ENCODE data around the gene CHRNA1. TPM values are rescaled to one million over a fixed set of nuclear protein-coding genes. Genes with fewer than 3 reads are reported as not detected.

CHRNA1 gene
- total RNA-seq, 1 experiment from 2014 or later, result not detected

GRCh38 chr2:174788291-174788929 is 24.1 kb upstream of the CHRNA1 start:
- POLR2A ChIA-PET, result interaction anchor here (0.6 kb wide), 5 partner anchors 25 to 286 kb away, joined by 3 to 5 read pairs (median 4); no protein-coding TSS in a partner anchor
- no peak overlapping the region; the same call in 1 of the 2 replicates for H3K27ac ChIP-seq (ENCODE audit: low read depth, low read length)
- intact Hi-C loops (cut with micrococcal nuclease), result no loop called here

More at GRCh38 chr2:174788291-174788929, 24.1 kb upstream of the CHRNA1 start:
- peak; percentile 23 for DNase-seq (ENCODE audit: low read depth, low spot score)
- Histone ChIP-seq H3K9me2 (ENCODE audit: insufficient read depth) (no peaks in the 10 kb centered on the region), H3K36me3 (ENCODE audit: control insufficient read depth in 1 of 2, insufficient read depth in 2 of 2, low read length in 2 of 2) (no peaks in the 10 kb centered on the region), H3K4me3 (replicated peaks in 1 of 2; ENCODE audit: low read depth in 1 of 2, low read length in 2 of 2) (no peak overlapping the region; a peak in 1 of 4 replicates), H2AFZ (ENCODE audit: low read depth, low read length, poor library complexity, severe bottlenecking) (peak overlapping the region; percentile 36), H3K4me2 (ENCODE audit: low read length) (peak overlapping the region; percentile 42), H3K79me2 (ENCODE audit: insufficient read depth, low read length) (no peaks in the 10 kb centered on the region), H3K4me1 (ENCODE audit: control insufficient read depth in 1 of 2, insufficient read depth in 2 of 2, low read length in 2 of 2) (peaks cover 10 to 14% of the 10 kb centered on the region in 2 experiments; a peak in 3 of 4 replicates), H3K9me3 (ENCODE audit: control insufficient read depth in 1 of 2, insufficient read depth in 1 of 2, low read depth in 1 of 2, low read length in 2 of 2) (no peaks in the 10 kb centered on the region), H3K9ac (ENCODE audit: low read length) (no peak overlapping the region), H4K20me1 (ENCODE audit: insufficient read depth) (no peaks in the 10 kb centered on the region), H3K27me3 (ENCODE audit: insufficient read depth, low read length) (no peaks in the 10 kb centered on the region)
- RAD21 ChIA-PET (ENCODE audit: low non-redundant PET in 1 of 2, low total read pairs in 2 of 2, uncharacterized antibody in 2 of 2, unreplicated experiment in 2 of 2), result no interaction called here
- CTCF ChIA-PET, result interaction anchor here (0.6 to 1.4 kb wide), 2 partner anchors 16 to 217 kb away, joined by 3 to 4 read pairs; partner anchors contain the start of gene CHN1
- TF ChIP-seq POLR2A (IDR thresholded peaks at IDR 0.05; ENCODE audit: borderline replicate concordance, extremely low read depth, insufficient read depth, insufficient read length), result peak; percentile 43
- no peak for TF ChIP-seq ATF3 (IDR thresholded peaks at IDR 0.05)
- 0 out of 2 replicates have a peak, but pooled peaks have one; percentile 33 for TF ChIP-seq POLR2AphosphoS5 (IDR thresholded peaks at IDR 0.05; ENCODE audit: low read depth, low read length)
- TF ChIP-seq REST (IDR thresholded peaks at IDR 0.05; ENCODE audit: low read depth), result no peak
- no peak for TF ChIP-seq SRF (IDR thresholded peaks at IDR 0.05; ENCODE audit: low read depth)
- TF ChIP-seq SP1 (IDR thresholded peaks at IDR 0.05; ENCODE audit: low read depth), result peak; percentile 20; the same call in 1 of the 2 replicates
- TF ChIP-seq RAD21 (IDR thresholded peaks at IDR 0.05; ENCODE audit: low read depth), result no peak
- no peak for TF ChIP-seq ELF1 (IDR thresholded peaks at IDR 0.05; ENCODE audit: borderline replicate concordance, low read depth)
- TF ChIP-seq EGR1 (IDR thresholded peaks at IDR 0.05; ENCODE audit: low read depth), result peak; percentile 82; the same call in 1 of the 2 replicates
- BruUV-seq (replicated peaks), result no TSS peak
- ATAC-seq, result peak; percentile 88
